HEK293 (cell line): ENCODE results near the gene ASIC4.
A peak's percentile ranks its signal among the peaks of the same experiment; 100 is the strongest.

Experiments
- CTCF ChIA-PET: fragments of 350-600 bp; formaldehyde crosslinking; extraction: SDS; loops from one replicate; lab custom pipeline; 2021; ENCODE audit warnings: antibody characterized with exemption; lab: Yijun Ruan, JAX
- POLR2A ChIA-PET: fragments of 300-600 bp; formaldehyde crosslinking; extraction: SDS; loops from one replicate; lab custom pipeline; 2020; ENCODE audit warnings: antibody characterized with exemption, inconsistent platforms; lab: Yijun Ruan, JAX
- H3K27ac ChIP-seq: fragments of 200-500 bp; sonication (Bioruptor generic); 2 replicates; pipeline ENCODE4 v1.5.1; 2014; ENCODE audit warnings: low read depth, low read length, control low read depth, inconsistent platforms; ENCODE audit errors: extremely low read depth
- H3K36me3 ChIP-seq, 2 experiments: fragments of 200-500 bp in 1 of 2; sonication (Bioruptor generic) in 1 of 2; 1 replicate in 1 of 2; 2 replicates in 1 of 2; pipeline ENCODE4 v1.5.1; 2014 to 2017; ENCODE audit warnings: inconsistent platforms in 2 of 2, low read length in 2 of 2; ENCODE audit not compliant: control insufficient read depth in 2 of 2, insufficient read depth in 1 of 2
- H3K4me1 ChIP-seq: fragments of 200-500 bp; sonication (Bioruptor generic); 2 replicates; pipeline ENCODE4 v1.5.1; 2014; ENCODE audit warnings: mild to moderate bottlenecking, low read length, inconsistent platforms; ENCODE audit not compliant: control insufficient read depth, insufficient read depth
- H3K4me3 ChIP-seq: 2 replicates; pipeline ENCODE4 v1.5.1; 2011; ENCODE audit warnings: low read depth, mild to moderate bottlenecking, control low read depth, low read length, moderate library complexity
- H3K9me3 ChIP-seq: fragments of 200-500 bp; sonication (Bioruptor generic); 2 replicates; pipeline ENCODE4 v1.5.1; 2014; ENCODE audit warnings: low read depth, low read length, inconsistent platforms; ENCODE audit not compliant: control insufficient read depth, insufficient read depth
- EGR2 ChIP-seq: fragments of 450-650 bp; formaldehyde crosslinking; IDR thresholded peaks from 2 replicates; pipeline ENCODE4 v1.5.1; 2016; ENCODE audit warnings: low read depth, missing biosample characterization, missing genetic modification characterization
- MYNN ChIP-seq: fragments of 450-650 bp; formaldehyde crosslinking; IDR thresholded peaks from 2 replicates; pipeline ENCODE4 v1.5.1; 2016; ENCODE audit warnings: missing biosample characterization, missing genetic modification characterization, borderline replicate concordance
- RBAK ChIP-seq: fragments of 450-650 bp; formaldehyde crosslinking; IDR thresholded peaks from 2 replicates; pipeline ENCODE4 v1.5.1; 2016; ENCODE audit warnings: missing biosample characterization, missing genetic modification characterization
- ZNF112 ChIP-seq: fragments of 450-650 bp; formaldehyde crosslinking; IDR thresholded peaks from 2 replicates; pipeline ENCODE4 v1.5.0; 2017; ENCODE audit warnings: missing biosample characterization, missing genetic modification characterization
- ZNF157 ChIP-seq: fragments of 450-650 bp; formaldehyde crosslinking; IDR thresholded peaks from 2 replicates; pipeline ENCODE4 v1.5.1; 2016; ENCODE audit warnings: missing biosample characterization, missing genetic modification characterization
- ZNF423 ChIP-seq: fragments of 450-650 bp; formaldehyde crosslinking; IDR thresholded peaks from 2 replicates; pipeline ENCODE4 v1.5.1; 2016; ENCODE audit warnings: missing biosample characterization, missing genetic modification characterization
- ZNF629 ChIP-seq: fragments of 450-650 bp; formaldehyde crosslinking; IDR thresholded peaks from 2 replicates; pipeline ENCODE4 v1.5.1; 2017; ENCODE audit warnings: missing biosample characterization, missing genetic modification characterization
- ZNF777 ChIP-seq: fragments of 450-650 bp; formaldehyde crosslinking; IDR thresholded peaks from 2 replicates; pipeline ENCODE4 v1.5.1; 2017; ENCODE audit warnings: missing biosample characterization, missing genetic modification characterization, borderline replicate concordance
- TF ChIP-seq, protein P1 (sequence below): fragments of 450-650 bp; formaldehyde crosslinking; IDR thresholded peaks from 2 replicates; pipeline ENCODE4 v1.5.1; 2016; ENCODE audit warnings: missing biosample characterization, missing genetic modification characterization
- TF ChIP-seq, protein P2 (sequence below): fragments of 450-650 bp; formaldehyde crosslinking; IDR thresholded peaks from 2 replicates; pipeline ENCODE4 v1.5.1; 2017; ENCODE audit warnings: missing biosample characterization, missing genetic modification characterization

ASIC4 gene

DNA sequence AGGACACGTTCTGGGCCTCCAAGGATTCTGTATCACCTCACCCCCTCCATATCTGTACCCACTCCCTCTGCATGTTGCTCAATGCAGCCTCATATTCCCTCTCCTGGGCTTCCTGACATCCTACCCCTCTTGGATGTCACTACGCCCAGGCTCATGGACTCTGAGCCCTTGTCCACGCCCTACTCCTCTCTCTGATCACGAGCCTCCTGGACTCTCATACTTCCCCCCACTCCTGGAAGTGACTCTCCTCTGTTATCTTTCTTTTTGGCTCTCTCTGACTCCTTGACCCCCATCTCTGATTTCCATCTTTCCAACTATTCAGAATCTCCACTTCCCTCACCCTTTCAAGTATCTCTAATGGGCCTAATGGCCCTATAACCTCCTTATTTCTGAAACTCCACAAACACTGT lies 31.7 kb downstream of the ASIC4 start:
- Histone ChIP-seq H3K27ac (no peak overlapping the region), H3K36me3 (peaks cover 0 to 9% of the 10 kb centered on the region in 2 experiments; a peak in 1 of 3 replicates), H3K9me3 (no peaks in the 10 kb centered on the region), H3K4me3 (no peak overlapping the region), H3K4me1 (no peaks in the 10 kb centered on the region)
- ChIA-PET CTCF (interaction anchor here (1.2 to 7.2 kb wide), 2 partner anchors 14 to 99 kb away, joined by 3 to 112 read pairs; no protein-coding TSS in a partner anchor), POLR2A (interaction anchor here (0.8 kb wide), 1 partner anchor 54 kb away, joined by 3 read pairs; no protein-coding TSS in a partner anchor)
- TF ChIP-seq ZNF157 (tag by site-specific recombination): no peak
- TF ChIP-seq EGR2 (tag by site-specific recombination): peak; percentile 30; the same call in 1 of the 2 replicates
- TF ChIP-seq, all 188 proteins: peak for 1

DNA sequence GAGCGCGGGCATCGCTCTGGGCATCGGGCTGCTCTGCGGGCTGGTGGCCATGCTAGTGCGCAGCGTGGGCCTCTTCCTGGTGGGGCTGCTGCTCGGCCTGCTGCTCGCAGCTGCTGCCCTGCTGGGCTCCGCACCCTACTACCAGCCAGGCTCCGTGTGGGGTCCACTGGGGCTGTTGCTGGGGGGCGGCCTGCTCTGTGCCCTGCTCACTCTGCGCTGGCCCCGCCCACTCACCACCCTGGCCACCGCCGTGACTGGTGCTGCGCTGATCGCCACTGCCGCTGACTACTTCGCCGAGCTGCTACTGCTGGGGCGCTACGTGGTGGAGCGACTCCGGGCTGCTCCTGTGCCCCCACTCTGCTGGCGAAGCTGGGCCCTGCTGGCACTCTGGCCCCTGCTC lies 33.3 kb downstream of the ASIC4 start:
- CTCF ChIA-PET: no interaction called here
- Histone ChIP-seq H3K27ac (no peak overlapping the region), H3K9me3 (no peaks in the 10 kb centered on the region), H3K36me3 (peaks cover 0 to 3% of the 10 kb centered on the region in 2 experiments; a peak in 1 of 3 replicates), H3K4me3 (no peak overlapping the region), H3K4me1 (peaks cover 3% of the 10 kb centered on the region; the same call in 1 of the 2 replicates)
- TF ChIP-seq, protein P1, sequence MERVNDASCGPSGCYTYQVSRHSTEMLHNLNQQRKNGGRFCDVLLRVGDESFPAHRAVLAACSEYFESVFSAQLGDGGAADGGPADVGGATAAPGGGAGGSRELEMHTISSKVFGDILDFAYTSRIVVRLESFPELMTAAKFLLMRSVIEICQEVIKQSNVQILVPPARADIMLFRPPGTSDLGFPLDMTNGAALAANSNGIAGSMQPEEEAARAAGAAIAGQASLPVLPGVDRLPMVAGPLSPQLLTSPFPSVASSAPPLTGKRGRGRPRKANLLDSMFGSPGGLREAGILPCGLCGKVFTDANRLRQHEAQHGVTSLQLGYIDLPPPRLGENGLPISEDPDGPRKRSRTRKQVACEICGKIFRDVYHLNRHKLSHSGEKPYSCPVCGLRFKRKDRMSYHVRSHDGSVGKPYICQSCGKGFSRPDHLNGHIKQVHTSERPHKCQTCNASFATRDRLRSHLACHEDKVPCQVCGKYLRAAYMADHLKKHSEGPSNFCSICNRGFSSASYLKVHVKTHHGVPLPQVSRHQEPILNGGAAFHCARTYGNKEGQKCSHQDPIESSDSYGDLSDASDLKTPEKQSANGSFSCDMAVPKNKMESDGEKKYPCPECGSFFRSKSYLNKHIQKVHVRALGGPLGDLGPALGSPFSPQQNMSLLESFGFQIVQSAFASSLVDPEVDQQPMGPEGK (tag by site-specific recombination): no peak
- TF ChIP-seq ZNF777 (tag by site-specific recombination) (no peak), MYNN (tag by site-specific recombination) (no peak)
- TF ChIP-seq, protein P2, sequence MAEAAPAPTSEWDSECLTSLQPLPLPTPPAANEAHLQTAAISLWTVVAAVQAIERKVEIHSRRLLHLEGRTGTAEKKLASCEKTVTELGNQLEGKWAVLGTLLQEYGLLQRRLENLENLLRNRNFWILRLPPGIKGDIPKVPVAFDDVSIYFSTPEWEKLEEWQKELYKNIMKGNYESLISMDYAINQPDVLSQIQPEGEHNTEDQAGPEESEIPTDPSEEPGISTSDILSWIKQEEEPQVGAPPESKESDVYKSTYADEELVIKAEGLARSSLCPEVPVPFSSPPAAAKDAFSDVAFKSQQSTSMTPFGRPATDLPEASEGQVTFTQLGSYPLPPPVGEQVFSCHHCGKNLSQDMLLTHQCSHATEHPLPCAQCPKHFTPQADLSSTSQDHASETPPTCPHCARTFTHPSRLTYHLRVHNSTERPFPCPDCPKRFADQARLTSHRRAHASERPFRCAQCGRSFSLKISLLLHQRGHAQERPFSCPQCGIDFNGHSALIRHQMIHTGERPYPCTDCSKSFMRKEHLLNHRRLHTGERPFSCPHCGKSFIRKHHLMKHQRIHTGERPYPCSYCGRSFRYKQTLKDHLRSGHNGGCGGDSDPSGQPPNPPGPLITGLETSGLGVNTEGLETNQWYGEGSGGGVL (tag by site-specific recombination): no peak
- POLR2A ChIA-PET: no interaction called here

DNA sequence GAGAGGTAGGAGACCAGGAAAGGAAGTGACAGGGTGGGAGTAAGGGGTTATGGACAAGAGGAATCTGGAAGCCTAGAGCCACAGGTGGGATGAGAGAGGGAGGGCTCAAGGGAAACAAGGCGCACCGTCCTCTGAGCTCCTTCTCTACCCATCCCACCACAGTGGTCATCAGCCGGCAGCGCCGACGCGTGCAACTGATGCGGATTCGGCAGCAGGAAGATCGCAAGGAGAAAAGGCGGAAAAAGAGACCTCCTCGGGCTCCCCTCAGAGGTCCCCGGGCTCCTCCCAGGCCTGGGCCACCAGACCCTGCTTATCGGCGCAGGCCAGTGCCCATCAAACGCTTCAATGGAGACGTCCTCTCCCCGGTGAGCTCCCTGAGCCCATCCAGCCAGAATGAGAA lies 34.7 kb downstream of the ASIC4 start:
- peaks cover 3% of the 10 kb centered on the region; the same call in 1 of the 2 replicates for H3K4me1 ChIP-seq
- no peak overlapping the region for H3K4me3 ChIP-seq
- ChIA-PET POLR2A (no interaction called here), CTCF (interaction anchor here (0.6 to 1.4 kb wide), 6 partner anchors 19 to 156 kb away, joined by 3 to 4 read pairs (median 3); no protein-coding TSS in a partner anchor)
- no peak for TF ChIP-seq RBAK (tag by site-specific recombination)
- peaks cover 0 to 3% of the 10 kb centered on the region in 2 experiments; a peak in 1 of 3 replicates for H3K36me3 ChIP-seq
- no peak overlapping the region for H3K27ac ChIP-seq
- no peaks in the 10 kb centered on the region for H3K9me3 ChIP-seq

DNA sequence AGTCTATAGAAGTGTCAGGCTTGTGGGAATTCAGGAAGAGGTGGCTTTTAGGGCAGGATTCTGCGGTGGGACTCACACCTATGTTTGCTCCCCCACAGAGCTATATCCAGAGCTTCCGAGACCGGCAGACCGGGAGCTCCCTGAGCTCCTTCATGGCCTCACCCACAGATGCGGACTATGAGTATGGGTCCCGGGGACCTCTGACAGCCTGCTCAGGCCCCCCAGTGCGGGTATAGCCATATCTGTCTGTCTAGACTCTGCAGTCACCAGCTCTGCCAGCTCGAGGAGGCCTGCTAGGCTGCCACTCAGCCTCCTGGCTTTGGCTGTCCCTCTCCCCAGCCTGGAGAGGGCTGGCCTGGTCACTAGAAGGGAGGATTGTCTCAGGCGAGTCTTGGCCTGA lies 35.3 kb downstream of the ASIC4 start:
- CTCF ChIA-PET: interaction anchor here (0.6 to 1.4 kb wide), 3 partner anchors 72 to 93 kb away, joined by 3 read pairs; no protein-coding TSS in a partner anchor
- Histone ChIP-seq H3K4me3 (no peak overlapping the region), H3K9me3 (no peaks in the 10 kb centered on the region)
- POLR2A ChIA-PET: no interaction called here
- no peak for TF ChIP-seq ZNF629 (tag by site-specific recombination)
- no peak for TF ChIP-seq ZNF423 (tag by site-specific recombination)
- no peak for TF ChIP-seq ZNF112
- TF ChIP-seq, all 188 proteins: peak for 0
- peaks cover 0 to 3% of the 10 kb centered on the region in 2 experiments; a peak in 1 of 3 replicates for H3K36me3 ChIP-seq
- peaks cover 3% of the 10 kb centered on the region; the same call in 1 of the 2 replicates for H3K4me1 ChIP-seq
- H3K27ac ChIP-seq: no peak overlapping the region
